ENCODE measurements around the gene CH25H. TPM values are rescaled to one million over a fixed set of nuclear protein-coding genes. Genes with fewer than 3 reads are reported as not detected.
A peak's percentile ranks its signal among the peaks of the same experiment; 100 is the strongest.

The CH25H gene
- total RNA-seq, 1 donor from 2014 or later = 10.0 TPM

DNA sequence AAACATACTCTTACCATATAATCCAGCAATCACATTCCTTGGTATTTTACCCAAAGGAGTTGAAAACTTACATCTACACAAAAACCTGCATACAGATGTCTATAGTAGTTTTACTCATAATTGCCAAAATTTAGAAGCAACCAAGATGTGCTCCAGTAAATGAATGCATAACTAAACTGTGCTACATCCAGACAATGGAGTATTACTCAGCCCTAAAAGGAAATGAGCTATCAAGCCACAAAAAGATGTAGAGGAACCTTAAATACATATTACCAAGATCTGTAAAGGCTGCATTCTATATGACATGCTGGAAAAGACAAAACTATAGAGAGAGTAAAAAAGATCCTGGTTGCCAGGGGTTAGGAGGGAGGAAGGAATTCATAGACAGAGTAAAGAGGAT, 21.8 kb upstream of the CH25H start:
- Mint-ChIP-seq H3K4me1 (ENCODE audit: unreplicated experiment) (peaks cover 21% of the 10 kb centered on the region), H3K27me3 (ENCODE audit: unreplicated experiment) (peaks cover 2% of the 10 kb centered on the region), H3K9me3 (ENCODE audit: unreplicated experiment) (no peaks in the 10 kb centered on the region), H3K27ac (ENCODE audit: unreplicated experiment) (no peak overlapping the region), H3K36me3 (ENCODE audit: low read depth, unreplicated experiment) (peaks cover 45% of the 10 kb centered on the region), H3K4me3 (ENCODE audit: unreplicated experiment) (no peak overlapping the region)
- TF ChIP-seq, protein P1, sequence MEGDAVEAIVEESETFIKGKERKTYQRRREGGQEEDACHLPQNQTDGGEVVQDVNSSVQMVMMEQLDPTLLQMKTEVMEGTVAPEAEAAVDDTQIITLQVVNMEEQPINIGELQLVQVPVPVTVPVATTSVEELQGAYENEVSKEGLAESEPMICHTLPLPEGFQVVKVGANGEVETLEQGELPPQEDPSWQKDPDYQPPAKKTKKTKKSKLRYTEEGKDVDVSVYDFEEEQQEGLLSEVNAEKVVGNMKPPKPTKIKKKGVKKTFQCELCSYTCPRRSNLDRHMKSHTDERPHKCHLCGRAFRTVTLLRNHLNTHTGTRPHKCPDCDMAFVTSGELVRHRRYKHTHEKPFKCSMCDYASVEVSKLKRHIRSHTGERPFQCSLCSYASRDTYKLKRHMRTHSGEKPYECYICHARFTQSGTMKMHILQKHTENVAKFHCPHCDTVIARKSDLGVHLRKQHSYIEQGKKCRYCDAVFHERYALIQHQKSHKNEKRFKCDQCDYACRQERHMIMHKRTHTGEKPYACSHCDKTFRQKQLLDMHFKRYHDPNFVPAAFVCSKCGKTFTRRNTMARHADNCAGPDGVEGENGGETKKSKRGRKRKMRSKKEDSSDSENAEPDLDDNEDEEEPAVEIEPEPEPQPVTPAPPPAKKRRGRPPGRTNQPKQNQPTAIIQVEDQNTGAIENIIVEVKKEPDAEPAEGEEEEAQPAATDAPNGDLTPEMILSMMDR (IDR thresholded peaks at IDR 0.05; ENCODE audit: unreplicated experiment) = no peak
- no peak for DNase-seq (ENCODE audit: low spot score)

DNA sequence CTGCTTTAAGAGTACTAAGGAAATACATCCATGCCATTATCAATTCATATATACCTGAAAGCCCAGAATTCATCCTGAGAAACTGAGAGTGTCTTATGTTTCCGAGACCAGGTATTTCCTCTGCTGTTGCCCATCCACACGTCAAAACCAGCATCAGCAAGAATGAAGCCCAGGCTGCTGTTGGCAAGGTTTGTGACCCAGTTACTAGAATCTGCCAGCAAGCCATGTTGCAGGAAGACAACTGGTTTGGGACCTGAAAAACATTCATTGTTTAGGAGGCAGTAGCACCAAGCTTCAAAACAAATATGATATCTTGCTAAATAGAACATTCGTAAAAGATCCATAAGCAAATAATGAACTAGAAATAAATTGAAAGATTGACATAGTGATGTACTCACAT, 21.0 kb upstream of the CH25H start:
- no peak for DNase-seq (ENCODE audit: low spot score)
- Mint-ChIP-seq H3K27me3 (ENCODE audit: unreplicated experiment) (peaks cover under 1% of the 10 kb centered on the region), H3K4me1 (ENCODE audit: unreplicated experiment) (peaks cover 28% of the 10 kb centered on the region), H3K4me3 (ENCODE audit: unreplicated experiment) (no peak overlapping the region), H3K9me3 (ENCODE audit: unreplicated experiment) (no peaks in the 10 kb centered on the region), H3K27ac (ENCODE audit: unreplicated experiment) (no peak overlapping the region), H3K36me3 (ENCODE audit: low read depth, unreplicated experiment) (peaks cover 47% of the 10 kb centered on the region)
- TF ChIP-seq, protein P1 (IDR thresholded peaks at IDR 0.05; ENCODE audit: unreplicated experiment) = no peak

DNA sequence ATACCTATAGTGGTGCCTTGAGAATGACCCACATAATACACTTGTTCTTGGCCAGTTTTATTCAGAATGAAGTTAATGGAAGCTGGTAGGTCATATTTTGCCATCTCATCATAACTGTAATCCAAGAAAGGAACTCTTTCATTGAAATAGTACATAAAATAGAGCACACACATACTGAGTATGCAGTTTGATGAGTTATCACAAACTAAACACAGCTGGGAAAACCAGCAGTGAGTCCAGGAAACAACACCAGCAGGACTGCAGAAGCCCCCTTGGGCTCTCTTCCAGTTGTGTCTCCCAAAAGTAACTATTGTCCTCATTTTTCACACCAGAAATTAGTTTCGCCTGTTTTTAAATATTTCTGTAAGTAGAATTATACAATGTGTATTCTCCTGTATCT, 19.8 kb upstream of the CH25H start:
- Mint-ChIP-seq H3K27ac (ENCODE audit: unreplicated experiment) (no peak overlapping the region), H3K9me3 (ENCODE audit: unreplicated experiment) (no peaks in the 10 kb centered on the region), H3K36me3 (ENCODE audit: low read depth, unreplicated experiment) (peaks cover 42% of the 10 kb centered on the region), H3K4me1 (ENCODE audit: unreplicated experiment) (peaks cover 29% of the 10 kb centered on the region), H3K27me3 (ENCODE audit: unreplicated experiment) (no peaks in the 10 kb centered on the region), H3K4me3 (ENCODE audit: unreplicated experiment) (no peak overlapping the region)
- TF ChIP-seq, protein P1 (IDR thresholded peaks at IDR 0.05; ENCODE audit: unreplicated experiment) = no peak
- DNase-seq (ENCODE audit: low spot score) = no peak

DNA sequence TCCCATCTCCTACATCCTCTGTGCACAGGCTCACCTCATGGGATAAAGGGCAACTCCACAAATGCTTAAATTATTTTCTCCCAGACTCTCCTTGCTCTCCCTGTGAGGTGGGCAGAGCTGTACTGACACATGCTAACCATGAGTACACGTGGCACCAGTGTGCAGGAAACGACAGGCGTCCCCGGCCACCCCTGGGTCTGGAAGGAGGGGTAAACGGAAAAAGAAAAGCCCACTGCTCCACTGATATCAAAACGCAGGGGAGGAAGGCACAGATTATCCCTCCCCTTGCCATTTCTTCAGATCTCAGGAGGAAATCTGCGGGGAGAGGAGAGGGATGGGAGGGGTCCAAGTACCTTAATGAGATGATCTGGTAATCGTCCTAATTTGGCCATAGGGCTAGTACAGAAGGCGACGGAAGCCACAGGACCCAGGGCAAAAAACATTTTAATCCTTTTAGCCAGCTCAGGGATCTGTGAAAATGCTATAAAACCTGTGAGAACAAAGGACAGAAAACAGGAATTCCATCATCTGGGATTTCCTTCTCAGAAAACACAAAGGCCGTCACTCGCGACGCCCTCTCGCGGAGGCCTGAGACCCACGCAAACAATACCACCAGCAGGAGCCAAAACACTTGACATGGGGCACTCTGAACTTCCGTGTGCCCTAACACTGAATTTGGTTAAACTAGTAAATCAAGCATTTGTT, 17.8 kb upstream of the CH25H start:
- peak; percentile 64 for DNase-seq (ENCODE audit: low spot score)
- H3K36me3 Mint-ChIP-seq (ENCODE audit: low read depth, unreplicated experiment) = peaks cover 28% of the 10 kb centered on the region
- H3K27ac Mint-ChIP-seq (ENCODE audit: unreplicated experiment) = peak overlapping the region; percentile 100
- H3K27me3 Mint-ChIP-seq (ENCODE audit: unreplicated experiment) = no peaks in the 10 kb centered on the region
- no peak overlapping the region for H3K4me3 Mint-ChIP-seq (ENCODE audit: unreplicated experiment)
- peaks cover 42% of the 10 kb centered on the region for H3K4me1 Mint-ChIP-seq (ENCODE audit: unreplicated experiment)
- H3K9me3 Mint-ChIP-seq (ENCODE audit: unreplicated experiment) = no peaks in the 10 kb centered on the region
- TF ChIP-seq, protein P1 (IDR thresholded peaks at IDR 0.05; ENCODE audit: unreplicated experiment) = peak; percentile 44

DNA sequence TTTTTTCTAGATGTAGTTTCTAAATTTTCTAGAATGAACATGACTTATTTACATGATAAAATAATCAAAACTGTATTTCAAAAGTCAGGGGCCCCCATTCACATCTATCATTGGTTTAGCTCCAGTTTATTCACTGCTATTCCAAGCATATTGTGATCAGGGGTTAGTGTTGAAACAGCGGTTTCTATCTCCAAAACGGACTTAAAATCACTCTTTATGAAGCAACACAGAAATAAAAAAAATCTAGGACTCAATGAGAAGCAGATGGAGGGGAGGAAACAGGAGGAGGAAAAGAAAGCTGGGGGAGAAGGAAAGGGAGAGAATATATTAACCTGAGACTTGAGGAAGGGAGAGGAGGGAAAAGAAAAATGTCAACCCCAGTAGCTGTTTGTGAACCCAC, 14.8 kb upstream of the CH25H start:
- no peak overlapping the region for H3K4me3 Mint-ChIP-seq (ENCODE audit: unreplicated experiment)
- TF ChIP-seq, protein P1 (IDR thresholded peaks at IDR 0.05; ENCODE audit: unreplicated experiment) = no peak
- peaks cover 7% of the 10 kb centered on the region for H3K36me3 Mint-ChIP-seq (ENCODE audit: low read depth, unreplicated experiment)
- peaks cover 56% of the 10 kb centered on the region for H3K4me1 Mint-ChIP-seq (ENCODE audit: unreplicated experiment)
- H3K9me3 Mint-ChIP-seq (ENCODE audit: unreplicated experiment) = no peaks in the 10 kb centered on the region
- no peak for DNase-seq (ENCODE audit: low spot score)
- H3K27ac Mint-ChIP-seq (ENCODE audit: unreplicated experiment) = peak overlapping the region; percentile 3
- H3K27me3 Mint-ChIP-seq (ENCODE audit: unreplicated experiment) = no peaks in the 10 kb centered on the region

All from endothelial cell (in vitro differentiated cells).